Uterus (tissue), 2 donors: Measurements from ENCODE around the gene ADAMTS14.

Experiments used
- CTCF ChIP-seq, 4 experiments: fragments of 200-600 bp in 2 of 4; fragments of 450-650 bp in 2 of 4; sonication (generic) in 2 of 4; IDR thresholded peaks; one replicate each; pipeline ENCODE4 v1.5.1; 2016 to 2019; ENCODE audit warnings: antibody characterized with exemption in 4 of 4, mild to moderate bottlenecking in 2 of 4, moderate library complexity in 1 of 4
- POLR2A ChIP-seq, 2 donors: fragments of 450-650 bp; IDR thresholded peaks; one replicate each; pipeline ENCODE4 v1.6.1; 2016; ENCODE audit warnings: antibody characterized with exemption in 2 of 2, mild to moderate bottlenecking in 1 of 2, moderate library complexity in 1 of 2

DNA sequence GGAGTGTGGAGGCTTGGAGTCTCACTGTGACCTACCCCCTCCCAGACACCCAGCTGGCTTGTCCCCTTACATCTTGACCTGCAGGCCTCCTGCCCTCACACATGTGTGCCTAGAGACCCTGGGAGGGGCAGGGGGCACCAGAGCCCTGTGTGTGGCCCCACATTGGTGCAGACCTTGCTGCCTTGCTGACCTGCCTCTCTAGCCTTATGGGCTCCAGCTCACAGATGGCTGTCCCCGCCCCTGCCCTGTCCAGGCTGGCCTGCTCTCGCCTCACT is 9.4 kb downstream of the ADAMTS14 start:
- TF ChIP-seq CTCF (IDR thresholded peaks at IDR 0.05) = no peak
- no peak for TF ChIP-seq POLR2A (IDR thresholded peaks at IDR 0.05)
